ENCODE data around the gene IFITM1.

IFITM1 gene

GRCh38 chr11:282630-283360, 31.0 kb upstream of the IFITM1 start:
- no peak for DNase-seq

- no peak for DNase-seq
Observed at GRCh38 chr11:283405-284104, 30.3 kb upstream of the IFITM1 start.

GRCh38 chr11:284105-285020, 29.5 kb upstream of the IFITM1 start:
- DNase-seq: peak in 1 of 2 experiments; percentile 0

GRCh38 chr11:285021-285893, 28.6 kb upstream of the IFITM1 start:
- DNase-seq: no peak

- no peak for DNase-seq
Observed at GRCh38 chr11:285894-286220, 28.0 kb upstream of the IFITM1 start.

GRCh38 chr11:286977-287820, 26.6 kb upstream of the IFITM1 start:
- peak in 1 of 2 experiments; percentile 73 for DNase-seq

GRCh38 chr11:287821-288477, 25.9 kb upstream of the IFITM1 start:
- DNase-seq: no peak

GRCh38 chr11:288478-289397, 25.1 kb upstream of the IFITM1 start, which contains the start of gene PGGHG:
Gene PGGHG, plus strand, starts transcription at chr11:289126. Its CDS starts 691 bp downstream, at chr11:289817.
- DNase-seq: peak; percentile 45 to 57

GRCh38 chr11:289398-289711, 24.5 kb upstream of the IFITM1 start:
- DNase-seq: peak in 1 of 2 experiments; percentile 59

- peak in 1 of 2 experiments; percentile 19 for DNase-seq
Observed at GRCh38 chr11:289712-290620, 23.9 kb upstream of the IFITM1 start.

GRCh38 chr11:290621-291231, 23.1 kb upstream of the IFITM1 start:
- no peak for DNase-seq

GRCh38 chr11:291281-292210, 22.3 kb upstream of the IFITM1 start:
- no peak for DNase-seq

- DNase-seq: no peak
Observed at GRCh38 chr11:292211-293121, 21.4 kb upstream of the IFITM1 start.

- DNase-seq: no peak
Observed at GRCh38 chr11:293271-293851, 20.5 kb upstream of the IFITM1 start.

- DNase-seq: no peak
Observed at GRCh38 chr11:293852-294661, 19.8 kb upstream of the IFITM1 start.

All from stimulated activated CD4-positive, alpha-beta T cell treated with anti-CD3 and anti-CD28 coated beads, Interleukin-4, amount 100 ng/mL, for 4 hours (primary cell).